ENCODE data around the gene TGFBR3. TPM values are rescaled to one million over a fixed set of nuclear protein-coding genes. Genes with fewer than 3 reads are reported as not detected.

TGFBR3 gene
- total and polyA plus RNA-seq, 7 donors: 1.2 to 170 (median 92.2) TPM

DNA sequence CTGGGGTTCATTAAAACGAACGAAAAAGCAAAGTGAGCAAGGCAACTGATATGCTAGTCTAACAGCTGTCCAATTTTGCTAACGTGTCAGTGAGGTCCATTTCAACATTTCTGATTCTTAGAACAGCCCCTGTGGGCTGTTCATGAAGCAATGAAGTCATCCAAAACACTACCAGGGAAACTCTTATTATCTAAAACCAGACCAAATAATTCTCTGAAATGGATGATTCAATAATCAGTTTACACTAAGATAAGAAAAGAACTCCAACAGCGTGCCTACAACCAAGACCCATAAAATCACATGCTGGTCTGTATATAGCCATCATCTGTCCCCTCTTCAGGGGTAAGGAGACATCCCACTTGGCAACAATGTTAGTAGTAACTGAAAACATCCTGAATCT, 122.7 kb downstream of the TGFBR3 start:
- Histone ChIP-seq H3K9me3 (no peaks in the 10 kb centered on the region), H3K36me3 (peaks cover 0 to 6% (median 0%) of the 10 kb centered on the region in 4 donors), H3K27ac (peak overlapping the region; percentile 16 to 79 (median 28)), H3K27me3 (no peaks in the 10 kb centered on the region), H3K4me1 (peaks cover 0 to 40% (median 38%) of the 10 kb centered on the region in 4 donors), H3K4me3 (no peak overlapping the region)
- DNase-seq: no peak
- WGBS, 2 donors: 78 to 85% methylated on average over 4 of the region's 4 CpGs
- intact Hi-C loops (cut with DNase I): no loop called here
- TF ChIP-seq EP300 (IDR thresholded peaks at IDR 0.05): no peak
- TF ChIP-seq, protein P1, sequence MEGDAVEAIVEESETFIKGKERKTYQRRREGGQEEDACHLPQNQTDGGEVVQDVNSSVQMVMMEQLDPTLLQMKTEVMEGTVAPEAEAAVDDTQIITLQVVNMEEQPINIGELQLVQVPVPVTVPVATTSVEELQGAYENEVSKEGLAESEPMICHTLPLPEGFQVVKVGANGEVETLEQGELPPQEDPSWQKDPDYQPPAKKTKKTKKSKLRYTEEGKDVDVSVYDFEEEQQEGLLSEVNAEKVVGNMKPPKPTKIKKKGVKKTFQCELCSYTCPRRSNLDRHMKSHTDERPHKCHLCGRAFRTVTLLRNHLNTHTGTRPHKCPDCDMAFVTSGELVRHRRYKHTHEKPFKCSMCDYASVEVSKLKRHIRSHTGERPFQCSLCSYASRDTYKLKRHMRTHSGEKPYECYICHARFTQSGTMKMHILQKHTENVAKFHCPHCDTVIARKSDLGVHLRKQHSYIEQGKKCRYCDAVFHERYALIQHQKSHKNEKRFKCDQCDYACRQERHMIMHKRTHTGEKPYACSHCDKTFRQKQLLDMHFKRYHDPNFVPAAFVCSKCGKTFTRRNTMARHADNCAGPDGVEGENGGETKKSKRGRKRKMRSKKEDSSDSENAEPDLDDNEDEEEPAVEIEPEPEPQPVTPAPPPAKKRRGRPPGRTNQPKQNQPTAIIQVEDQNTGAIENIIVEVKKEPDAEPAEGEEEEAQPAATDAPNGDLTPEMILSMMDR (IDR thresholded peaks at IDR 0.05): no peak
- no peak for TF ChIP-seq POLR2A (IDR thresholded peaks at IDR 0.05)
- no peak for TF ChIP-seq POLR2AphosphoS5 (IDR thresholded peaks at IDR 0.05)

- no peaks in the 10 kb centered on the region for H3K27me3 ChIP-seq
- intact Hi-C loops (cut with DNase I): no loop called here
- TF ChIP-seq POLR2AphosphoS5 (IDR thresholded peaks at IDR 0.05) (peak in 3 of 4 donors; percentile 10 to 46 (median 21)), POLR2A (IDR thresholded peaks at IDR 0.05) (no peak)
- TF ChIP-seq, protein P1 (IDR thresholded peaks at IDR 0.05): no peak
- H3K9me3 ChIP-seq: no peaks in the 10 kb centered on the region
- H3K27ac ChIP-seq: peak overlapping the region; percentile 5 to 79 (median 75)
- peaks cover 0 to 6% (median 0%) of the 10 kb centered on the region in 4 donors for H3K36me3 ChIP-seq
- WGBS, 2 donors: 84 to 95% methylated on average over 1 of the region's 1 CpG
- H3K4me1 ChIP-seq: peaks cover 0 to 53% (median 52%) of the 10 kb centered on the region in 4 donors
- no peak overlapping the region for H3K4me3 ChIP-seq
- peak; percentile 75 for DNase-seq
These were observed 124.6 kb downstream of the TGFBR3 start for GRCh38 chr1:91761295-91761721.

- WGBS, 2 donors: 84 to 89% methylated on average over 1 of the region's 1 CpG
- peaks cover 0 to 6% (median 0%) of the 10 kb centered on the region in 4 donors for H3K36me3 ChIP-seq
- DNase-seq: no peak
- TF ChIP-seq EP300 (IDR thresholded peaks at IDR 0.05) (no peak), POLR2AphosphoS5 (IDR thresholded peaks at IDR 0.05) (peak in 3 of 4 donors; percentile 17 to 20 (median 17)), POLR2A (IDR thresholded peaks at IDR 0.05) (no peak)
- TF ChIP-seq, protein P1 (IDR thresholded peaks at IDR 0.05): no peak
- no peaks in the 10 kb centered on the region for H3K9me3 ChIP-seq
- H3K4me3 ChIP-seq: no peak overlapping the region
- H3K4me1 ChIP-seq: peaks cover 0 to 58% (median 55%) of the 10 kb centered on the region in 4 donors
- intact Hi-C loops (cut with DNase I): no loop called here
- H3K27me3 ChIP-seq: no peaks in the 10 kb centered on the region
- peak overlapping the region; percentile 5 to 79 (median 75) for H3K27ac ChIP-seq
These were observed 125.4 kb downstream of the TGFBR3 start for GRCh38 chr1:91760512-91760911.

GRCh38 chr1:91759076-91759475, 126.9 kb downstream of the TGFBR3 start:
- no peaks in the 10 kb centered on the region for H3K36me3 ChIP-seq
- peak overlapping the region; percentile 69 to 79 (median 75) for H3K27ac ChIP-seq
- intact Hi-C loops (cut with DNase I): no loop called here
- H3K9me3 ChIP-seq: no peaks in the 10 kb centered on the region
- DNase-seq: peak; percentile 40
- TF ChIP-seq EP300 (IDR thresholded peaks at IDR 0.05) (no peak), POLR2AphosphoS5 (IDR thresholded peaks at IDR 0.05) (no peak), POLR2A (IDR thresholded peaks at IDR 0.05) (no peak)
- TF ChIP-seq, protein P1 (IDR thresholded peaks at IDR 0.05): no peak
- no peaks in the 10 kb centered on the region for H3K27me3 ChIP-seq
- 94 to 96% methylated on average over 2 of the region's 2 CpGs for WGBS, 2 donors
- peaks cover 0 to 72% (median 69%) of the 10 kb centered on the region in 4 donors for H3K4me1 ChIP-seq
- H3K4me3 ChIP-seq: no peak overlapping the region
